Measurements from ENCODE around the gene HMGN2. TPM values are rescaled to one million over a fixed set of nuclear protein-coding genes. Genes with fewer than 3 reads are reported as not detected.

Gene HMGN2
- total RNA-seq, 1 donor from 2014 or later = 964 TPM

DNA sequence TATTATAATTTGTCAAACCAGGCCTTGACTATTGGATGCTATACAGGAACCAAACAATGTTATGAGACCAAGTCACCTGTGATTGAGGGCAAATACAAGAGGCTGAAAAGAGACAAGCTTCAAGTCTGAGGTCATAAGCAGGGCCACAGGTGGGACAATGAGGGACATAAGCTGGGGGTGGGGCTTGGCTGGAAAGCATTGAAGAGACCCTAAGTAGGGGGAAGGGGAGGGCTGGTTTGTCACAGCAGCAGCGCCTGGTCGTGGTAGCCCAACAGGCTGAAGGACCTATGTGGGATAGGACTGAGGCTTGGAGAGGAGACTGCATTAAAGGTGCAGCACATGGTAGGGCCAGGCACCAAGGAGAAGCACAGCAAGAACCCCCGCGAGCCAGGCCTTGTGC, 17.9 kb downstream of the HMGN2 start:
- no peak overlapping the region for H3K9ac ChIP-seq
- peaks cover 2% of the 10 kb centered on the region for H3K4me1 ChIP-seq
- no peak overlapping the region for H3K4me2 ChIP-seq

DNA sequence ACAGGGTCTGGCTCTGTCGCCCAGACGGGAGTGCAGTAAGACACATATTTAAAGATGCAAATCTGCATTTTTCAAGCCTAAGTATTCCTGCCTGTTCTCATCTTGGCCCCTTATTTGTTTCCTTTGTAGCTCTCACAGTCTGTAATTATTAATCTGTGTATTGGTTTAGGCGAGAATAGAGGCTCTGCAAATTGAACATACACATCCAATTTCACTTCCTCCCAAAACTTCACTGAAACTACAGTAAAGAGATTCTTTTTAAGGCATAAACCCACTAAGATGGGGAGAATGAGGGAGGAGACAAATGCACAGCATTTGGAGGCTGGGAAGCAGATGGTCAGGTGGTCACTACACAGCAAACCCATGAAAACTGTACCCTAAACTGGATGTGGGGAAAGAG, 21.0 kb downstream of the HMGN2 start:
- Histone ChIP-seq H4K20me1 (ENCODE audit: low read depth) (no peaks in the 10 kb centered on the region), H3K27me3 (no peaks in the 10 kb centered on the region), H2AFZ (replicated peaks) (no peak overlapping the region), H3K4me1 (peaks cover 2% of the 10 kb centered on the region), H3K9ac (no peak overlapping the region), H3F3A (ENCODE audit: low read depth) (peaks cover 5% of the 10 kb centered on the region), H3K4me3 (no peak overlapping the region), H3K27ac (no peak overlapping the region), H3K36me3 (no peaks in the 10 kb centered on the region), H3K9me3 (ENCODE audit: low read depth) (no peaks in the 10 kb centered on the region), H3K79me2 (ENCODE audit: low read depth) (no peaks in the 10 kb centered on the region), H3K4me2 (no peak overlapping the region)
- Mint-ChIP-seq H3K27me3 (ENCODE audit: insufficient read depth, low read depth) (peaks cover 13% of the 10 kb centered on the region), H3K4me1 (peaks cover 8% of the 10 kb centered on the region), H3K36me3 (no peaks in the 10 kb centered on the region), H3K27ac (no peak overlapping the region), H3K4me3 (no peak overlapping the region), H3K9me3 (no peaks in the 10 kb centered on the region)
- no peak for TF ChIP-seq EZH2phosphoT487 (IDR thresholded peaks at IDR 0.05)
- TF ChIP-seq, protein P1, sequence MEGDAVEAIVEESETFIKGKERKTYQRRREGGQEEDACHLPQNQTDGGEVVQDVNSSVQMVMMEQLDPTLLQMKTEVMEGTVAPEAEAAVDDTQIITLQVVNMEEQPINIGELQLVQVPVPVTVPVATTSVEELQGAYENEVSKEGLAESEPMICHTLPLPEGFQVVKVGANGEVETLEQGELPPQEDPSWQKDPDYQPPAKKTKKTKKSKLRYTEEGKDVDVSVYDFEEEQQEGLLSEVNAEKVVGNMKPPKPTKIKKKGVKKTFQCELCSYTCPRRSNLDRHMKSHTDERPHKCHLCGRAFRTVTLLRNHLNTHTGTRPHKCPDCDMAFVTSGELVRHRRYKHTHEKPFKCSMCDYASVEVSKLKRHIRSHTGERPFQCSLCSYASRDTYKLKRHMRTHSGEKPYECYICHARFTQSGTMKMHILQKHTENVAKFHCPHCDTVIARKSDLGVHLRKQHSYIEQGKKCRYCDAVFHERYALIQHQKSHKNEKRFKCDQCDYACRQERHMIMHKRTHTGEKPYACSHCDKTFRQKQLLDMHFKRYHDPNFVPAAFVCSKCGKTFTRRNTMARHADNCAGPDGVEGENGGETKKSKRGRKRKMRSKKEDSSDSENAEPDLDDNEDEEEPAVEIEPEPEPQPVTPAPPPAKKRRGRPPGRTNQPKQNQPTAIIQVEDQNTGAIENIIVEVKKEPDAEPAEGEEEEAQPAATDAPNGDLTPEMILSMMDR (IDR thresholded peaks at IDR 0.05) = no peak
- DNase-seq (ENCODE audit: low spot score) = no peak

More for the DNA sequence above, 17.9 kb downstream of the HMGN2 start:
- no peak overlapping the region for H3K4me3 Mint-ChIP-seq
- no peaks in the 10 kb centered on the region for H3K36me3 ChIP-seq
- no peak overlapping the region for H3K27ac Mint-ChIP-seq
- TF ChIP-seq EZH2 (IDR thresholded peaks at IDR 0.05) = no peak
- TF ChIP-seq, protein P1 (IDR thresholded peaks at IDR 0.05) = no peak
- no peak for TF ChIP-seq EZH2phosphoT487 (IDR thresholded peaks at IDR 0.05)
- H3K27me3 Mint-ChIP-seq (ENCODE audit: insufficient read depth, low read depth) = peaks cover 5% of the 10 kb centered on the region
- no peak overlapping the region for H2AFZ ChIP-seq (replicated peaks)
- H3K4me1 Mint-ChIP-seq = peaks cover 3% of the 10 kb centered on the region
- H3K79me2 ChIP-seq (ENCODE audit: low read depth) = no peaks in the 10 kb centered on the region
- DNase-seq (ENCODE audit: low spot score) = no peak
- peaks cover 5% of the 10 kb centered on the region for H3F3A ChIP-seq (ENCODE audit: low read depth)
- no peak overlapping the region for H3K27ac ChIP-seq
- no peaks in the 10 kb centered on the region for H3K36me3 Mint-ChIP-seq
- H4K20me1 ChIP-seq (ENCODE audit: low read depth) = no peaks in the 10 kb centered on the region
- H3K9me3 ChIP-seq (ENCODE audit: low read depth) = no peaks in the 10 kb centered on the region
- H3K27me3 ChIP-seq = no peaks in the 10 kb centered on the region
- H3K4me3 ChIP-seq = no peak overlapping the region
- H3K9me3 Mint-ChIP-seq = no peaks in the 10 kb centered on the region

DNA sequence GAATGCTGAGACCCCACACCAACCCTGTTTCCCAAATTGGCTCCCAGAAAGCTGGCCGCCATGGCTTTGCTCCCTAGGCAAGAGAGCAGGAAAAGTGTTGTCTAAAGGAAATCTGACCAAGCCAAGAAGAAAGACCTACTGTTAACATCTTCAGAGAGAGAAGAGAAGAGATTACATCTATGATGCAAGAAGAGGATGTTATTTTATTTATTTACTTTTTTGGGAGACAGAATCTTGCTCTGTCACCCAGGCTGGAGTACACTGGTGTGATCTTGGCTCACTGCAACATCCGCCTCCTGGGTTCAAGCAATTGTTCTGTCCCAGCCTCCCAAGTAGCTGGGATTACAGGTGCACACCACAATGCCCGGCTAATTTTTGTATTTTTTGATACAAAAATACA, 21.7 kb downstream of the HMGN2 start:
- Histone ChIP-seq H3K4me3 (no peak overlapping the region), H3K4me2 (no peak overlapping the region), H2AFZ (replicated peaks) (no peak overlapping the region), H3K79me2 (ENCODE audit: low read depth) (no peaks in the 10 kb centered on the region), H3K27me3 (no peaks in the 10 kb centered on the region), H3F3A (ENCODE audit: low read depth) (peaks cover 5% of the 10 kb centered on the region), H3K9ac (no peak overlapping the region), H3K4me1 (peaks cover 2% of the 10 kb centered on the region), H4K20me1 (ENCODE audit: low read depth) (no peaks in the 10 kb centered on the region), H3K9me3 (ENCODE audit: low read depth) (no peaks in the 10 kb centered on the region), H3K36me3 (no peaks in the 10 kb centered on the region), H3K27ac (no peak overlapping the region)
- DNase-seq (ENCODE audit: low spot score) = no peak
- H3K4me3 Mint-ChIP-seq = no peak overlapping the region
- H3K4me1 Mint-ChIP-seq = peaks cover 9% of the 10 kb centered on the region
- H3K36me3 Mint-ChIP-seq = no peaks in the 10 kb centered on the region
- H3K27ac Mint-ChIP-seq = no peak overlapping the region
- no peaks in the 10 kb centered on the region for H3K9me3 Mint-ChIP-seq
- peaks cover 13% of the 10 kb centered on the region for H3K27me3 Mint-ChIP-seq (ENCODE audit: insufficient read depth, low read depth)
- TF ChIP-seq, protein P1 (IDR thresholded peaks at IDR 0.05) = no peak
- no peak for TF ChIP-seq EZH2 (IDR thresholded peaks at IDR 0.05)
- no peak for TF ChIP-seq EZH2phosphoT487 (IDR thresholded peaks at IDR 0.05)

Measured in neural progenitor cell (in vitro differentiated cells).